Lung (tissue), 12 donors: Measurements from ENCODE around the gene GALNT13. TPM values are rescaled to one million over a fixed set of nuclear protein-coding genes. Genes with fewer than 3 reads are reported as not detected.

Experiments used
- ATAC-seq: fragments of 200-7000 bp; cut with Tn5 transposase; one replicate; pipeline ENCODE4 v1.9.1; 2020; ENCODE audit warnings: moderate number of reproducible peaks; ENCODE audit not compliant: insufficient read depth, low FRiP score
- DNase-seq, 3 donors: peaks; one replicate each; pipeline ENCODE4 v3.0.0-alpha.2; 2013 to 2017
- H3K27ac ChIP-seq, 2 donors: one replicate each; pipeline ENCODE4 v1.5.1; 2013; ENCODE audit warnings: mild to moderate bottlenecking in 2 of 2, moderate library complexity in 2 of 2, control low read depth in 1 of 2, inconsistent platforms in 1 of 2, low read depth in 1 of 2, low read length in 1 of 2
- H3K27me3 ChIP-seq, 3 donors: one replicate each; pipeline ENCODE4 v1.5.1; 2013; ENCODE audit warnings: low read length in 2 of 3; ENCODE audit not compliant: control insufficient read depth in 3 of 3, insufficient read depth in 3 of 3
- H3K36me3 ChIP-seq, 4 donors: one replicate each; pipeline ENCODE4 v1.5.1; 2013; ENCODE audit warnings: low read length in 4 of 4, mild to moderate bottlenecking in 1 of 4, moderate library complexity in 1 of 4; ENCODE audit not compliant: control insufficient read depth in 4 of 4, insufficient read depth in 4 of 4
- H3K4me1 ChIP-seq, 5 donors: one replicate each; pipeline ENCODE4 v1.5.1; 2013; ENCODE audit warnings: low read length in 5 of 5, mild to moderate bottlenecking in 2 of 5, moderate library complexity in 1 of 5; ENCODE audit not compliant: control insufficient read depth in 5 of 5, insufficient read depth in 5 of 5
- H3K4me3 ChIP-seq: one replicate; pipeline ENCODE4 v1.5.1; 2013; ENCODE audit warnings: mild to moderate bottlenecking, control low read depth, moderate library complexity
- H3K9ac ChIP-seq, 2 donors: one replicate each; pipeline ENCODE4 v1.5.1; 2013; ENCODE audit warnings: low read length in 2 of 2, control low read depth in 1 of 2; ENCODE audit not compliant: insufficient read depth in 1 of 2
- H3K9me3 ChIP-seq, 4 donors: one replicate each; pipeline ENCODE4 v1.5.1; 2013; ENCODE audit warnings: low read length in 3 of 4, mild to moderate bottlenecking in 1 of 4, moderate library complexity in 1 of 4; ENCODE audit not compliant: control insufficient read depth in 4 of 4, insufficient read depth in 3 of 4
- WGBS, 2 donors: extraction: QIAGEN DNeasy Blood & Tissue Kit; methylation state at CpG; one replicate each; pipeline ENCODE4 v1.1.7; 2013; 5-methylcytosine and 5-hydroxymethylcytosine counted together
- polyA plus RNA-seq, 2 donors: library from polyadenylated mRNA; stranded (reverse); fragments of 200-250 nt; gene quantifications; one replicate each; pipeline ENCODE4 v1.2.1, GENCODE V29; 2013
- total RNA-seq, 2 donors: library from RNA; depleted of rRNA in 1 of 2; stranded (reverse); fragments of >200 nt in 1 of 2; gene quantifications; one replicate each; pipeline ENCODE4 v1.2.1, GENCODE V29; 2014 to 2021
- TF ChIP-seq, protein P1 (sequence below): IDR thresholded peaks from 2 replicates; pipeline ENCODE4 v1.5.1; 2012; ENCODE audit warnings: mild to moderate bottlenecking; ENCODE audit errors: control extremely low read depth, extremely low read depth
- donor health status: control.
- donor health status: control.
- donor health status: Bipolar disorder and iron deficiency.
- donor health status: healthy.
- donor health status: DM: yes; HTN: yes; CAD: no.

GALNT13 gene
- total and polyA plus RNA-seq, 4 donors, result 0.57 to 3.1 (median 1.2) TPM

DNA sequence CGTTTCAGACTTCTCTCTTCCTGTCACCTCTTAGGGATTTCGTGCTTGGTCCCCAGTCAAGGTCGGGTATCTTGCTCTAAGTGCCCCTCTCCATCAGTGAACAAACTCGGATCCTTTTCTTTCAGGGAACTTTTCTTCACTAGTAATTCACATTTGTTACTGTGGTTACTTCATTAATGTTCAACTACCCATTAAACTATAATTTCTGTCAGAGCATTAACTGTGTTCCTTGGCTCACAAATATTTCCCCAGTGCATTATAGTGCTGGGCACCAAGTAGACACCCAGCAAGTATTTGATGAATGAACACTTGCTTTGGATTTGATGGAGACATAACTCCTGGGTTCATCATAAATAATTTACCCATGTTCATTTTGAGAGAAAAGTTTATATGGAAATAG, 617.1 kb downstream of the GALNT13 start:
- Histone ChIP-seq H3K27me3 (no peaks in the 10 kb centered on the region), H3K4me3 (no peak overlapping the region), H3K36me3 (no peaks in the 10 kb centered on the region), H3K9ac (no peak overlapping the region), H3K27ac (no peak overlapping the region), H3K4me1 (no peaks in the 10 kb centered on the region), H3K9me3 (no peaks in the 10 kb centered on the region)
- ATAC-seq, result no peak
- TF ChIP-seq, protein P1, sequence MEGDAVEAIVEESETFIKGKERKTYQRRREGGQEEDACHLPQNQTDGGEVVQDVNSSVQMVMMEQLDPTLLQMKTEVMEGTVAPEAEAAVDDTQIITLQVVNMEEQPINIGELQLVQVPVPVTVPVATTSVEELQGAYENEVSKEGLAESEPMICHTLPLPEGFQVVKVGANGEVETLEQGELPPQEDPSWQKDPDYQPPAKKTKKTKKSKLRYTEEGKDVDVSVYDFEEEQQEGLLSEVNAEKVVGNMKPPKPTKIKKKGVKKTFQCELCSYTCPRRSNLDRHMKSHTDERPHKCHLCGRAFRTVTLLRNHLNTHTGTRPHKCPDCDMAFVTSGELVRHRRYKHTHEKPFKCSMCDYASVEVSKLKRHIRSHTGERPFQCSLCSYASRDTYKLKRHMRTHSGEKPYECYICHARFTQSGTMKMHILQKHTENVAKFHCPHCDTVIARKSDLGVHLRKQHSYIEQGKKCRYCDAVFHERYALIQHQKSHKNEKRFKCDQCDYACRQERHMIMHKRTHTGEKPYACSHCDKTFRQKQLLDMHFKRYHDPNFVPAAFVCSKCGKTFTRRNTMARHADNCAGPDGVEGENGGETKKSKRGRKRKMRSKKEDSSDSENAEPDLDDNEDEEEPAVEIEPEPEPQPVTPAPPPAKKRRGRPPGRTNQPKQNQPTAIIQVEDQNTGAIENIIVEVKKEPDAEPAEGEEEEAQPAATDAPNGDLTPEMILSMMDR, result no peak
- DNase-seq, result no peak
- WGBS, 2 donors, result 65 to 88% methylated on average over 4 of the region's 4 CpGs

DNA sequence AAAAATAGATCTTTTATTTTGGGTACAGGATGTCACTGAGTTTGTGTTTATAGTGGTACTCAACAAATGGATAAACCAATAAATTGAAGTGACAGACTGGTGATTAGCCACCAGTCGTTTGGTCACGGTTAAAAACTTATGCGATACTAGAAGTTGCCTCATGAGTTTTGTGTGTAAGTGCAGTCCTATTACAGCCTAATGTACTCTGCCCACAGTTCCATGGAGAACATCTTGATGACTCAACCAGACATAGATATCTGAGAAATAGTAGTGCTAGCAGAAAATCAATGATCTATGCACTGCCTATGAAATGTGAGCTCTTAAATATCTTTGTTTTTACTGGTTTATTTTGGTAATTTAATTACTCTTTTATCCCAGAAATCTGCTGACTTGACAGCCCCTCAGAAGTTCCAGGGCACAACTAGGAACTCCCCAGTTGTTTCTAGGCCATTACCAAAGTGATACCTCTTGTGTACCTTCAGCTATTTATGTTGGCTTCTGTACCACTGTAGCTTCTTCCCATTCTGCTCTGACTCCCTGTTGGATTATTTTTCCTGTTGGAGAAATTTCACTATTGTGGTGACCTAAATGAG, 617.6 kb downstream of the GALNT13 start:
- H3K9ac ChIP-seq, result no peak overlapping the region
- H3K9me3 ChIP-seq, result no peaks in the 10 kb centered on the region
- ATAC-seq (no peak), DNase-seq (no peak)
- H3K4me3 ChIP-seq, result no peak overlapping the region
- no peak overlapping the region for H3K27ac ChIP-seq
- H3K4me1 ChIP-seq, result no peaks in the 10 kb centered on the region
- no peaks in the 10 kb centered on the region for H3K36me3 ChIP-seq
- no peaks in the 10 kb centered on the region for H3K27me3 ChIP-seq
- 72 to 80% methylated on average over 3 of the region's 3 CpGs for WGBS, 2 donors
- TF ChIP-seq, protein P1, result no peak

DNA sequence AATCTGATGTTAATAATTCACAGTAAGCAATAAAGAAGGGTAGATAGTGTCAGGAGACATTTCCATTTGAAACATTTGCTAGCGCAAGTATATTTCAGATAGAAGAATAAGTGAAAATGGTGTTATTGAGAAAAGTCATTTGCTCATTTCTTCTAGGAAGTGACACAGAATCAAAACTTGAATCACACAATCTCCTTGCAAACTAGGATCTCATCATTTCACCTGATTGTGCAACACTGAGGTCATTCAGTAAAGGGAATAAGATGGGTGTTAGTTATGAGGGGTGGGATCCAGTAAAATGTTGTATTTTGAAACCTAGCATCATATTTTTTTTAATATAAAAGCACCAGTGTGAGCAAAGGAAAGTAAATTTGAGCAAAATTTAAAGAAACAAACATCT, 618.8 kb downstream of the GALNT13 start:
- ATAC-seq (no peak), DNase-seq (no peak)
- no peaks in the 10 kb centered on the region for H3K27me3 ChIP-seq
- no peak overlapping the region for H3K9ac ChIP-seq
- no peaks in the 10 kb centered on the region for H3K4me1 ChIP-seq
- TF ChIP-seq, protein P1, result no peak
- H3K9me3 ChIP-seq, result no peaks in the 10 kb centered on the region
- no peak overlapping the region for H3K27ac ChIP-seq
- no peaks in the 10 kb centered on the region for H3K36me3 ChIP-seq
- 96 to 97% methylated on average over 1 of the region's 1 CpG for WGBS, 2 donors
- H3K4me3 ChIP-seq, result no peak overlapping the region

DNA sequence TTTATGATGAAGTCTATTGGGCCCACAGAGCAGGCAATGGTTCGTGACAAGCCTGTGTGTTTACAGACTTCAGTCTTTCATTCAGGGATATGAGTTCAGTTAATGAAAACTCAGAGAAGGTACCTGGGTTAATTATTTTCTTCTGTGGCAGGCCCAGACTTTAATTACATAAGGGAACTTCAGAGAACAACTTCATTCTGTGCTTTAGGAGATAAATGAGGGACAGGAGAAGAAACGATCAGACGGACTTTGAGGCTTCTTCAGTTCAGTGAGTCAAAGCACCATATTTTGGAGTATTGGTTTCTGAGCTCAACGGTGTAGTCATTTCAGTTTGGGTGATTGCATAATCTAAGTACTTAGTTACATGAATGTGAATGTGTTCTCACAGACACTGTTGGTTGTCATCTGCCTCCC, 623.7 kb downstream of the GALNT13 start:
- Histone ChIP-seq H3K9ac (no peak overlapping the region), H3K27ac (no peak overlapping the region), H3K4me1 (peaks cover 0 to 3% (median 0%) of the 10 kb centered on the region in 5 donors), H3K27me3 (no peaks in the 10 kb centered on the region), H3K9me3 (no peaks in the 10 kb centered on the region), H3K4me3 (no peak overlapping the region), H3K36me3 (no peaks in the 10 kb centered on the region)
- DNase-seq (no peak), ATAC-seq (no peak)
- TF ChIP-seq, protein P1, result no peak
- 83 to 87% methylated on average over 4 of the region's 4 CpGs for WGBS, 2 donors
